Hypothalamus (tissue), 51 donors: Measurements from ENCODE around the gene EIF4EBP3.

Experiments used
- DNase-seq, 51 donors: peaks; one replicate each; lab custom pipeline; 2025; lab: John Stamatoyannopoulos, UW

EIF4EBP3 gene

DNA sequence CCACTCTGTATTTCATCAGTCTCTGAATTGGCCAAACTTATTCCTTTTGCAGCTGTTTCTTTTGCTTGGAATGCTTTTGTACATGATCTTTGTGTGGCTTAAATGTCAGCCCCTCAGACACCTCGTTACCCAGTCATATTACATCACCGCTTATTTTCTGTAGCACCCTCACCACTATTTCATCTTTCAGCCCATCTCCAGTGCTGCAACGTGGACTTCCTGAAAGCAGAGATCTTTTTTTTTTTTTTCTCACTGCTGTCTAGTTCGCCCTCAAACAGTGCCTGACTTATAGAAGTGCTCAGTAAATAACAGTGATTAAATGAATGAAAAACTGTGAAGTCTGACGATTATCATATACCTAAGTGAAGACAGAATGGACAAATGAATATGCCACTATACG, 9.0 kb downstream of the EIF4EBP3 start:
- DNase-seq = no peak

DNA sequence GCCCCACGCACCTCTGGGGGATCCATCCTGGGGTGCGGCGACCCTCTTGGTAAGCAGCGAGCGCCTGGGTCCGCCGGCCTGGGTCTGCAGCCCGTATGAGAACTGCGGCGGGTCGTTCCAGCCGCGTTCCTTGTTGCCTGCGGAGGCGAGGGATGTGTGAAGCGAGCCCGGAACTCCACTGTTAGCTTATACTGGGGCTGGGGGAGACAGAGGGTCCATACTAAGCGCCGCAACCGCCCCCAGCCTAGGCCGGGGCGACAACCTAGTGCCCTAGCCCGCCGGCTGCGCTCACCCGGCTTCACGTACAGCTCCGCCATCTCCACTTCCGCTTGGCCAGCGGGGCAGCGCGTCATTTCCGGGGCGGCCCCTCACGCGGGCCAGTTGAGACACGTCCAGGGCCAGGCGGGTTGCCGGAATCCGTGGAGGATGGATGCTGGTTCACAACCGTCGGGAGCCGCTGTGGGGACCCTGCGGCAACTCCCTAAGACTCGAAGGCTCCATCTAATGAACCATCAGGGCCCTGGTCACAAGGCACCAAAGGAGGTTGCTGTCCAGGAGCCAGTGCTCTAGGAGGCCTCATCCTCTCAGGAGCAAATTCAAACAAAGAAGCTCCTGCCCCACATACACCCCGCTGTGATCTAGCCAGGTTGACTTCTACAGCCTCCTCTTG, 9.8 kb downstream of the EIF4EBP3 start, which contains the start of gene SRA1:
Gene SRA1 (minus strand): TSS at position 338 of the 670 bp plus-strand sequence. CDS start 21 bp downstream, at position 317.
- peak; percentile 36 to 97 (median 91) for DNase-seq

DNA sequence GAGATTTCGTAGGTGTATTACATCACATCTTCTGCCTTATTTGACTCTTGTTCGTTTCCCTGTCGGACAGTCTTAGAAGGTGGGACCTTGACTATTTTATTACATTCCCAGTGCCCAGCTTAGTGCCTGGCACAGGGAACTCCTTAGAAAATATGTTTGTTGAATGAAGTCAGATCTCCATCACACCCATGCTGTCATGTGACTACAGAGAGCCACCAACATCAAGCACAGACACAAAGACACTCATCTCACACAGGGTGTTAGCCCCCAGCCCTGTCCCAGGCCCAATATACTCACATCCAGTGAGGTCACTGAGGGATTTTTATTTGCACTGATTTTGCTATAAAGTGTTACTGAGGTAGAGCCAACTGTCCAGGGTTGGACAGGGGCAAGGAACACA, 10.5 kb downstream of the EIF4EBP3 start:
- no peak for DNase-seq

DNA sequence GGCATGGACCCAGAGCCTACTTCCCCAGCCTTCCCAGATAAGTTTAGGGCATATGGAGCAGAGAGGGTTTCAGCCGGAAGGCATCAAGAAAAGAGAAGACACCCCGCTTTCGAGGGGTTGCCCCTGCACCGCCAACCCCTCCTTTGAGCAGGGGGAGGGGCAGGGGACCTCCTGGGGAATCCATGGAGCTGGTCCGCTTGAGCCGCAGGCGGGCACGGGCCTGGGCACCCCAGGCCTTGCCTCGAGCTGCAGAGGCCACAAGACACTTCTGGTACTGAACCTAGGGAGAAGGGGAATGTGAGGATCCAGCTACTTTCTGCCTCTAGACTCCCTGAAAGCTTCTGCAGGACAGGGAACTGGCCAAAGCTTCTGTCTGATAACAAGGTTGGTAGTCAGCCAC, 11.1 kb downstream of the EIF4EBP3 start:
- DNase-seq = no peak

DNA sequence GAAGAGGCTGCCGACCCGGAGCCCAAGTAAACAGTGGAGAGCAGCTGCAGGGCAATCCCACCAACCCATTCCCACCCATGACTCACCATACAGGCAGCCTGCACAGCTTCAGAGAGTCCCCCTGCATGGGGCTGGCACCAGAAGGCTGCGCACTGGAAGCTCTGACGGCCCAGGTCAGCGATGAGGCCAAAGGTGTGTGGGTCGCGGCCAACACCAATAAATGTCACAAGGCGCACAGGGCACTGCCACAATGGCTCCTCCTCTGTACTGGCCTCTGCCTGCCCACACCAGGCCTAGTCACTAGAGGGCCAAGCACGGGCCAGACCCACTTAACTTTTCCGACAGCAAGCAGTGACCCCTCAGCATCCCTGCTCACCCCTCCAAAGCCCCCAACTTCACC, 12.8 kb downstream of the EIF4EBP3 start:
- DNase-seq = no peak

DNA sequence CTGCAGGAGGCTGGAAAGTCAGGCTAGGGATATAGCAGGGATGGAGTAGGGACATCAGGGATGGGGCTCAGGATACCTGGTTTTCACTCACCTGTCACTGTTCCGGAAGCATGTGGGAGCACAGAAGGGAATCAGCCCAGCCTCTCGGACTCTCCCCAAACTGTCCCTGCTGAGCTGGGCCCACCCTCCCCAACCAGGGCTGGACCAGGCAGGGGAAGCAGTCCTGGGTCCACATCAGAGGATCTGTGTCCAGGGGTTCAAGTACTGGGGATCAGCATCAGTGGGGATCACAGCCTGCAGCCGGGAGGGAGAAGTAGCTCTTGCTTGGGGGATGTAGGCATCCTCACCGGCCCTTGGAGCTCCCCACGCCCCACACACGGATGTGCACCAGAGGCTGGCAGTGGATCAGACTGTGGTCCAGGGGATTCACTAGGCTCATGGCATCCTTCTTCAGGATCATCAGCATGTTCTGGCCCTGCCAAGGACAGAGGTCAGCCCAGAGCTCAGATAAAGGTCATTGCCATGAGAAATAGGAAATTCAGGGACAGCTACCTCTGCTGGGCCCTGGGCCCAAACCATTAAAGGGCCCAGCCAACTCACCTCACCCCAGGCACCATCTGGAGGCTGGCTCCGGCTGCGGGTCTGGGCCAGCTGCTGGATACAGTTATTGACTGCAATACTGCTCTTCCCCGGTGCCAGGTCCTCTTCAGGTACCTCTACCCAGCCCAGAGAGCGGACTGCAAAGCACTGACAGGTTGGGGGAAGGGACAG, 14.5 kb downstream of the EIF4EBP3 start:
- no peak for DNase-seq

DNA sequence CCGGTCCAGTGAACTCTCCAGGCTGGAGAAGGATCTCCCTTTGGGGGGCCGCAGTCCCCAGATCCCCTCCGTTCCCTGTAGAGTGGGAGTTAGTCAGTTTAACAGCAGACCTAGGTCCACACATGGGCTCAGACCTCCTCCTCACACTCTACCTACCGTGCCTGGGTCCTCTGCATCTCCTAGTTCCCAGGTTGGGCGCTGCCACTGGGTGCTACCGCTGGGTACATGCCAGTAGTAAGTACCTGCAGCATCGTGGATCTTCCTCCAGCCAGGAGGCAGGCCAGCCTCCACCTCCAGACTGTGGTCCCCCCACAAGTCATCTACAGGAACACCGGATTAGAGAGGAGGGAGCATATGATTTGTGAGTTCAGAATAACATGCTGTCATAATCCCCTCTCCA, 16.1 kb downstream of the EIF4EBP3 start:
- peak in 2 of 51 donors; percentile 11 to 39 for DNase-seq

DNA sequence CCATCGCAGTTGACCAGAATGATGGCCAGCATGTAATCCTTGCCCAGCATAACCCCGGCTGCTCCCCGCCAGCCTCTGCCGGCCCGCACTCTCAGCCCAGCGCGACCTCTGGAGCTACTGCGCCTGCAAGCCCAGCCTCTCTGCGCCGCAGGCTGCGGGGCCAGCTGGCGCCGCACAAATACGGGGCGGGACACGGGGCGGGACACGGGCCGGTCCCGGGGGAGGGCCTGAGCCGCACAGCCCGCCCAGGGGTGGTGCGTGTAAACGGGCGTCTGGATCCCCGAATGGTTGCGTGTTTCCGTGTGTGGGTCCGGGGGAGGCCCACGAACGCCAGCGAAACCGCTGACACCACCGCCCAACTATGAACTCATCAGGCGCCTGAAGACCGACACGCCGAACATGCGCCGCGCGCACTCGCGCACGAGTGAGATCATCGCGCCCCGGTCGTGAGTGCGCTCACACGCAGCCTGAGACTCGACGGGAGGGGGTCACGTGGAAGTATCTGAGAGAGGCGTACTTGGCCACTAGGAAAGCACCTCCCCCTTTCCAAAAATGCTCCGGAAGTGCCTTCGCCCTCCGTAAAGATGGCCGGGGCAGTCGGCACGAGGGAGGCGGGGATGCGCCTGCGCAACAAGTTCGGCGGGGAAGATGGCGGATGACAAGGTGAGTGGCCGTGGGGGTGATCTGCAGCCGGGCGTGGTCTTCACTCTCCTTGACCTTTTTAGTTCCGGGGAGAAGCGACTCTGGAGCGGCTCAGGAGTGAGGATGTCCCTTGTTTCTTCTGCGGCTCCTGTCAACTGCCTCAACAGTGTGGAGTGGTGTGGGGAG, 16.9 kb downstream of the EIF4EBP3 start, which contains the start of the genes APBB3 and SLC35A4:
Gene APBB3 (minus strand): TSS at position 403 of the 828 bp plus-strand sequence. CDS start 353 bp downstream, at position 50.
Gene SLC35A4 (plus strand): TSS at position 633 of the 828 bp plus-strand sequence. CDS start 2,342 bp downstream, outside the sequence.
- DNase-seq = peak; percentile 82 to 100 (median 97)

DNA sequence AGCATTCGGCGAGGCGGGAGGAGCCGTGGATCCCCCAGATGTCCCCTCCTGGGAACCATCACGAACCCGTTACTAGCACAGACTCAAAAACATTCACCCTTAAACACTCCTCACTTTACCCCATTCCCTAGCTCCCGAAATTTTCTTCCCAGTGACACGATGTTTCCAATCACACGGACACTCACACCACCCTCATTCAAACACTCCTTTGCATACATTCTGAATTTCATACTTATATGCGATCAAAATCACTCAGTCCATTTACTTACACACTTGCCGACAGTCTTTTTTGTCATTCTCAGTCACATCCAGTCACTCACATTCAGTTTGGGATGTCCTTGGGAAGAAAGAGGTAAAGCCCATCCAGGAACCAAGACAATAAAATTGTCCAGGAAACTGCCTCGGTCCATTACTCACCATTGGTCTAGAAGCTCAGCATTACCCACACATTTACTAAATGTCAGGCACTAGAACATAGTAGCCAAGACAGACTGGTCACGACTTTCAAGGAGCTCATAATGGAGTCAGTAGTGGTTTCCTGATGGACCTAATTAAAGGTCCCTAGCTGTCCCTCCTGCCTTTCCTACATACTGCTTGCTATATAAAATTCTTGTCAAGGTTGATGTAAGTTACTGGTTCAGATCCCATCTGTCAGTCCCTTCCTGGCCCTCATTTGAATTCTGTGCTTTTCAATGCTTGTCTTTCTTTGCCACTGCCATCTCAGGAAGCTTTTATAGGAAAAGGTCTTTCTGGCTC, 17.7 kb downstream of the EIF4EBP3 start:
- DNase-seq = no peak

DNA sequence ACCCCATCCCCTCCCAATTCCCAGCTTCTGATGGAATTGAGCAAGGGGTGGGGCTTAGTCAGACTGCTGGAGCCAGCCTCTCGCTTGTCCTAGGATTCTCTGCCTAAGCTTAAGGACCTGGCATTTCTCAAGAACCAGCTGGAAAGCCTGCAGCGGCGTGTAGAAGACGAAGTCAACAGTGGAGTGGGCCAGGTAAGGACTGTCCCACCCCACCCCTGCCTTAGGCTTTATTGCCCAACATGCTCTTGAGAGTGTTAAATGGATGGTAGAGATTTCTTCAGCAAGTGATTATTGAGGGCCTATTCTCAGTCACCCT, 18.3 kb downstream of the EIF4EBP3 start:
- no peak for DNase-seq

DNA sequence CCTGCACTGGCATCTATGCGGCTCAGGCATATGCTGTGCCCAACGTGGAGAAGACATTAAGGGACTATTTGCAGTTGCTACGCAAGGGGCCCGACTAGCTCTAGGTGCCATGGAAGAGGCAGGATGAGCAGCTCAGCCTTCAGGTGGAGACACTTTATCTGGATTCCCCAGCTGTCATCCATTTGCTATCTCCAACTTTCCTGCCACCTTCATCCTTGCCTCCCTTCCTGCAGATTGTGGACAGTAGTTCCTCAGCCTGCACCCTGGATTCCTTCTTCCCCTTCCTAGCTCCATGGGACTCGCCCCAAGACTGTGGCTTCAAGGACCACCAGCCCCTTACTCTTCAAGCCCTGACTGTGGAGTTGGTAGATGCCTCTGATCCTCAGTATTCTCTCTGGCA, 19.2 kb downstream of the EIF4EBP3 start:
- DNase-seq = no peak

DNA sequence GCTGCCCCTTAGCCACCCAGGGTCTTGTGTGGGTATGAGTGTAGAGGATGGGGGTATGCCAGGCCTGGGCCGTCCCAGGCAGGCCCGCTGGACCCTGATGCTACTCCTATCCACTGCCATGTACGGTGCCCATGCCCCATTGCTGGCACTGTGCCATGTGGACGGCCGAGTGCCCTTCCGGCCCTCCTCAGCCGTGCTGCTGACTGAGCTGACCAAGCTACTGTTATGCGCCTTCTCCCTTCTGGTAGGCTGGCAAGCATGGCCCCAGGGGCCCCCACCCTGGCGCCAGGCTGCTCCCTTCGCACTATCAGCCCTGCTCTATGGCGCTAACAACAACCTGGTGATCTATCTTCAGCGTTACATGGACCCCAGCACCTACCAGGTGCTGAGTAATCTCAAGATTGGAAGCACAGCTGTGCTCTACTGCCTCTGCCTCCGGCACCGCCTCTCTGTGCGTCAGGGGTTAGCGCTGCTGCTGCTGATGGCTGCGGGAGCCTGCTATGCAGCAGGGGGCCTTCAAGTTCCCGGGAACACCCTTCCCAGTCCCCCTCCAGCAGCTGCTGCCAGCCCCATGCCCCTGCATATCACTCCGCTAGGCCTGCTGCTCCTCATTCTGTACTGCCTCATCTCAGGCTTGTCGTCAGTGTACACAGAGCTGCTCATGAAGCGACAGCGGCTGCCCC, 19.8 kb downstream of the EIF4EBP3 start:
- DNase-seq = no peak

DNA sequence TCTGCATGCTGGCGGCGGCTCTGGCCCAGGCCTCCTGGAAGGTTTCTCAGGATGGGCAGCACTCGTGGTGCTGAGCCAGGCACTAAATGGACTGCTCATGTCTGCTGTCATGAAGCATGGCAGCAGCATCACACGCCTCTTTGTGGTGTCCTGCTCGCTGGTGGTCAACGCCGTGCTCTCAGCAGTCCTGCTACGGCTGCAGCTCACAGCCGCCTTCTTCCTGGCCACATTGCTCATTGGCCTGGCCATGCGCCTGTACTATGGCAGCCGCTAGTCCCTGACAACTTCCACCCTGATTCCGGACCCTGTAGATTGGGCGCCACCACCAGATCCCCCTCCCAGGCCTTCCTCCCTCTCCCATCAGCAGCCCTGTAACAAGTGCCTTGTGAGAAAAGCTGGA, 20.4 kb downstream of the EIF4EBP3 start:
- no peak for DNase-seq

DNA sequence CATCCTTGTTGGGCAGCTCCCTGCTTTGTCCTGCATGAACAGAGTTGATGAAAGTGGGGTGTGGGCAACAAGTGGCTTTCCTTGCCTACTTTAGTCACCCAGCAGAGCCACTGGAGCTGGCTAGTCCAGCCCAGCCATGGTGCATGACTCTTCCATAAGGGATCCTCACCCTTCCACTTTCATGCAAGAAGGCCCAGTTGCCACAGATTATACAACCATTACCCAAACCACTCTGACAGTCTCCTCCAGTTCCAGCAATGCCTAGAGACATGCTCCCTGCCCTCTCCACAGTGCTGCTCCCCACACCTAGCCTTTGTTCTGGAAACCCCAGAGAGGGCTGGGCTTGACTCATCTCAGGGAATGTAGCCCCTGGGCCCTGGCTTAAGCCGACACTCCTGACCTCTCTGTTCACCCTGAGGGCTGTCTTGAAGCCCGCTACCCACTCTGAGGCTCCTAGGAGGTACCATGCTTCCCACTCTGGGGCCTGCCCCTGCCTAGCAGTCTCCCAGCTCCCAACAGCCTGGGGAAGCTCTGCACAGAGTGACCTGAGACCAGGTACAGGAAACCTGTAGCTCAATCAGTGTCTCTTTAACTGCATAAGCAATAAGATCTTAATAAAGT, 21.1 kb downstream of the EIF4EBP3 start:
- no peak for DNase-seq

DNA sequence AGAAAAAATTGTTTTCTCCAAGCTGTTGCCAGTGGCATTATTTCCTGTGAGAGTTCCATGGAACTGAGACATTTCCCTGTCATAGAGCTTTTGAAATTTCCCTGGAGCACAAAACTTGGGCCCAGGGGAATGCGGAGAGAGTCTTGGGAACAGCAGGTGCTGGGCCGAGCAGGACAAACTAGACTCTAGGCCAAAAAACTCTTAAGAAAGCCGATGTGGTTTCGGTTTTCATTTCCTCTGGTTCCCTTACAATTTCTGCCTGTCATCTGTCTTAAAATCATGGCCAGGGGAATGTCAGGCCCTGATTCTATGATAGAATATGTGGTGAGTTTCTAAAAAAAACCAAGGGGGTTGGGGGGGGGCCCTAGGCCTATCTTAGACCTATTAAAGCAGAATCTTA, 21.7 kb downstream of the EIF4EBP3 start:
- DNase-seq = no peak

DNA sequence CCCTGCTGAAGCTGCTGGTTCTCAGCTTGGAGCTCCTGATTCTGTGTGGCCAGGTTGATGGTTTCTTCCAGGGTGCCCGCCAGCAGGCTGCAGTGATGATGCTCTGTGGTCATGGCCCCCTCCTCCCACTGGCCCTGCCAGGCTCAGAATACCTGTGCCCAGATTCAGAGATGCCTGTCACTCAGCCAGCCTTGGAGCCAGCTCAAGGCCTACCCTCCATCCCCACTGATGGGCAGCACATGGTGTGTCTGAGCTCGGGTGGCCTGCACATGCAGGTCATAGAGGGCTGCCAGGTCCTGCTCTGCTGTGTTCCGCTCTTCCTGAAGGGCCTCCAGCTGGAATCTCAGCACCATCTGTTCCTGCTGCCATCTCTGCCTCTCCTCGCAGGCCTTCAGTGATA, 22.6 kb downstream of the EIF4EBP3 start:
- DNase-seq = no peak

DNA sequence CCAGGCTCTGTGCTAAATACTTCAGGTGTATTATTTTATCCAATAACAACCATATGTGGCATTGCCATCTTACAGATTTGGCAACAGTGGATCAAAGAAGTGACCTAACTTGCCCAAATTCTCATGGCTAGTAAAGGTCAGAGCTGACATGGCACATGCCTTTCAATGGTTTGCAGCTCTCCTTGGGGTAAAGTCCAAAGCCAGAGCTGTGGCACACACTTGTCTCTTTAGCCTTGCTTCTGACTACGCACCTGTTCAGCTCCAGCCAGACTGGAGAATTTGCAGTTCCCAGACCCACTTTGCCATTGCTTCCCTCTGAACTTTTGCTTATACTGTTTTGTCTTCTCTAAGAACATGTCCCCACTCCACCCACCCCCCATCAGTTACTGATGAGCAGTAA, 23.0 kb downstream of the EIF4EBP3 start:
- no peak for DNase-seq

DNA sequence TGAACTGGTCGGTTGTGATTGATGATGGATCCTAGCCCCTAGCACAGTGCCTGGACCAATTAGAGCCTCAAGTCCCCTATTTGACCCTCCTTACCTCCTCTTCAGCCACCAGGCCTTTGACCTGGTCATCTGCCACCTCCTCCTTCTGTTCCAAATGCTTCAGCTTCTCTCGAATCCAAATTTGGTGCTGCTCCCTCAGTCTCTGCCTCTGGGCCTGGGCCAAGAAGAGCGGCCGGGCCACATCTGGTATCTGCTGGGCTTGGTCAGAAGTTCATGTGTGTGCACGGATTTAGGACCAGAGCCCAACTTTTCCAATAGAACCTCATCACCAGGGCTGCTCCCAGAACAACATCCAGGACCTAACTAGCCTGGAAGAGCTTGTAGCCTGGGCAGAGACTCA, 23.6 kb downstream of the EIF4EBP3 start:
- DNase-seq = no peak

DNA sequence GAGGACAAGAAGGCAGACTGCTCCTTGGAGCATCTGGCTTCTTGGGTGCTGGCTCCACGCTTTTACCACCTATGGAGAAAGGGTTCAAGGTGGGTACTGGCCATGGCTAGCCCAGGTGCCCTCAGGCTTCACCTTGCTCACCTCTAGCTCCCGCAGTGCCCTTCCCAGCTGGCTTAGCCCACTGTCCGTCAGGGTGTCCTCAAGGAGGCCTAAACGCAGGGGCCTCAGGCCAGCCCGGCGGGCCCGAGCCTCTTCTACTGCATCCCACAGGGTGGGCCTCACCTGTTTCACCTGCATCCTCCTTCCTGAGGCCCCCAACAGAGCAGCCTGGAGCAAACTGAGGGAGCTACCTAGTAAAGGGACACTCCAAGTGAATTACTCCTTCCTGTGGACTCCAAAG, 26.2 kb downstream of the EIF4EBP3 start:
- DNase-seq = no peak
